Mesodermal cell (in vitro differentiated cells): ENCODE measurements around the gene CYTH4.

Source experiments
- H3K27ac ChIP-seq: 2 replicates; pipeline ENCODE4 v1.7.0; 2013; ENCODE audit warnings: mild to moderate bottlenecking, low read depth, low read length, moderate library complexity; ENCODE audit not compliant: severe bottlenecking
- H3K36me3 ChIP-seq: 2 replicates; pipeline ENCODE4 v1.7.1; 2013; ENCODE audit warnings: mild to moderate bottlenecking, low read length, moderate library complexity; ENCODE audit not compliant: control insufficient read depth, insufficient read depth
- H3K4me1 ChIP-seq: one replicate; pipeline ENCODE4 v1.7.1; 2013; ENCODE audit warnings: mild to moderate bottlenecking, low read length; ENCODE audit not compliant: insufficient read depth, control insufficient read depth, poor library complexity, severe bottlenecking
- H3K4me3 ChIP-seq: 2 replicates; pipeline ENCODE4 v1.7.0; 2013; ENCODE audit warnings: low read length, control low read depth, mild to moderate bottlenecking; ENCODE audit not compliant: insufficient read depth, poor library complexity, severe bottlenecking; ENCODE audit errors: extremely low read depth
- H3K9me3 ChIP-seq: 2 replicates; pipeline ENCODE4 v1.7.1; 2013; ENCODE audit warnings: mild to moderate bottlenecking, low read length, moderate library complexity; ENCODE audit not compliant: control insufficient read depth
- WGBS, 2 experiments: methylation state at CpG; one replicate each; pipeline ENCODE4 v1.1.5; 2013; ENCODE audit warnings: missing lambda C conversion rate in 2 of 2; ENCODE audit not compliant: insufficient coverage in 2 of 2; 5-methylcytosine and 5-hydroxymethylcytosine counted together

The CYTH4 gene

GRCh38 chr22:37274380-37274862 lies 7.9 kb upstream of the CYTH4 start:
- peaks cover 5% of the 10 kb centered on the region for H3K4me1 ChIP-seq
- WGBS, 2 experiments, result 91 to 99% methylated on average over 8 to 9 of the region's 12 CpGs
- H3K36me3 ChIP-seq, result no peaks in the 10 kb centered on the region
- H3K4me3 ChIP-seq, result no peak overlapping the region
- H3K27ac ChIP-seq, result no peak overlapping the region
- no peaks in the 10 kb centered on the region for H3K9me3 ChIP-seq

- Histone ChIP-seq H3K4me3 (no peak overlapping the region), H3K36me3 (no peaks in the 10 kb centered on the region), H3K27ac (no peak overlapping the region), H3K4me1 (peaks cover 8% of the 10 kb centered on the region), H3K9me3 (no peaks in the 10 kb centered on the region)
- WGBS, 2 experiments, result 92 to 95% methylated on average over 10 to 11 of the region's 11 CpGs
These were observed 7.2 kb upstream of the CYTH4 start for GRCh38 chr22:37275134-37275533.

GRCh38 chr22:37275622-37276021 lies 6.7 kb upstream of the CYTH4 start:
- WGBS, 2 experiments, result 96 to 98% methylated on average over 3 to 4 of the region's 5 CpGs
- Histone ChIP-seq H3K36me3 (no peaks in the 10 kb centered on the region), H3K27ac (no peak overlapping the region), H3K9me3 (peaks cover 1% of the 10 kb centered on the region), H3K4me3 (no peak overlapping the region), H3K4me1 (peaks cover 8% of the 10 kb centered on the region)

GRCh38 chr22:37276776-37277175 lies 5.5 kb upstream of the CYTH4 start:
- 63 to 94% methylated on average over 2 of the region's 2 CpGs for WGBS, 2 experiments
- Histone ChIP-seq H3K4me3 (no peak overlapping the region), H3K27ac (no peak overlapping the region), H3K9me3 (peaks cover 4% of the 10 kb centered on the region), H3K4me1 (peaks cover 8% of the 10 kb centered on the region), H3K36me3 (no peaks in the 10 kb centered on the region)

GRCh38 chr22:37277384-37277783 lies 4.9 kb upstream of the CYTH4 start:
- no peak overlapping the region for H3K4me3 ChIP-seq
- H3K27ac ChIP-seq, result no peak overlapping the region
- 85 to 87% methylated on average over 9 of the region's 11 CpGs for WGBS, 2 experiments
- peaks cover 4% of the 10 kb centered on the region for H3K9me3 ChIP-seq
- no peaks in the 10 kb centered on the region for H3K36me3 ChIP-seq
- peaks cover 8% of the 10 kb centered on the region for H3K4me1 ChIP-seq

- no peaks in the 10 kb centered on the region for H3K36me3 ChIP-seq
- H3K27ac ChIP-seq, result no peak overlapping the region
- H3K4me1 ChIP-seq, result peaks cover 8% of the 10 kb centered on the region
- H3K9me3 ChIP-seq, result peaks cover 4% of the 10 kb centered on the region
- 87 to 90% methylated on average over 2 to 3 of the region's 5 CpGs for WGBS, 2 experiments
- H3K4me3 ChIP-seq, result no peak overlapping the region
These were observed 4.0 kb upstream of the CYTH4 start for GRCh38 chr22:37278261-37278660.

GRCh38 chr22:37279331-37280181 lies 2.8 kb upstream of the CYTH4 start:
- H3K9me3 ChIP-seq, result peaks cover 4% of the 10 kb centered on the region
- WGBS, 2 experiments, result 84 to 87% methylated on average over 13 to 14 of the region's 17 CpGs
- no peaks in the 10 kb centered on the region for H3K36me3 ChIP-seq
- H3K27ac ChIP-seq, result no peak overlapping the region
- H3K4me1 ChIP-seq, result peaks cover 4% of the 10 kb centered on the region
- H3K4me3 ChIP-seq, result no peak overlapping the region

GRCh38 chr22:37280718-37281117 lies 1.6 kb upstream of the CYTH4 start:
- peaks cover 3% of the 10 kb centered on the region for H3K4me1 ChIP-seq
- peaks cover 4% of the 10 kb centered on the region for H3K9me3 ChIP-seq
- WGBS, 2 experiments, result 95% methylated on average over 5 of the region's 5 CpGs
- H3K4me3 ChIP-seq, result no peak overlapping the region
- no peak overlapping the region for H3K27ac ChIP-seq
- H3K36me3 ChIP-seq, result no peaks in the 10 kb centered on the region

- Histone ChIP-seq H3K9me3 (peaks cover 4% of the 10 kb centered on the region), H3K27ac (no peak overlapping the region), H3K4me1 (peaks cover 3% of the 10 kb centered on the region), H3K36me3 (no peaks in the 10 kb centered on the region), H3K4me3 (no peak overlapping the region)
- WGBS, 2 experiments, result 100% methylated on average over 2 to 5 of the region's 7 CpGs
These were observed 1.1 kb upstream of the CYTH4 start for GRCh38 chr22:37281195-37281594.

GRCh38 chr22:37281646-37282384 lies 493 bp upstream of the CYTH4 start:
- H3K36me3 ChIP-seq, result no peaks in the 10 kb centered on the region
- no peak overlapping the region for H3K27ac ChIP-seq
- peaks cover 3% of the 10 kb centered on the region for H3K4me1 ChIP-seq
- 93 to 94% methylated on average over 10 to 11 of the region's 12 CpGs for WGBS, 2 experiments
- H3K9me3 ChIP-seq, result peaks cover 4% of the 10 kb centered on the region
- no peak overlapping the region for H3K4me3 ChIP-seq
